HepG2 (cell line): ENCODE results near the gene ZNF491. TPM values are rescaled to one million over a fixed set of nuclear protein-coding genes. Genes with fewer than 3 reads are reported as not detected.

Experiments
- ARID3A ChIP-seq: IDR thresholded peaks from 2 replicates; pipeline ENCODE4 v1.6.1; 2012; ENCODE audit warnings: low read depth, low read length, improper control_type of control experiment
- ATRX ChIP-seq: sonication (generic); formaldehyde crosslinking; IDR thresholded peaks from 2 replicates; pipeline ENCODE4 v1.4.0; 2020; ENCODE audit warnings: missing genetic modification reagents, borderline replicate concordance
- BRD4 ChIP-seq: sonication (generic); formaldehyde crosslinking; IDR thresholded peaks from 2 replicates; pipeline ENCODE4 v1.4.0; 2020; ENCODE audit warnings: missing genetic modification reagents
- CBX5 ChIP-seq: sonication (generic); formaldehyde crosslinking; IDR thresholded peaks from 2 replicates; pipeline ENCODE4 v1.4.0; 2020; ENCODE audit warnings: missing genetic modification reagents, borderline replicate concordance
- GPN1 ChIP-seq: sonication (generic); formaldehyde crosslinking; IDR thresholded peaks from 2 replicates; pipeline ENCODE4 v1.5.1; 2020; ENCODE audit warnings: missing genetic modification reagents, borderline replicate concordance
- NFE2L2 ChIP-seq: fragments of 150-350 bp; IDR thresholded peaks from 2 replicates; pipeline ENCODE4 v1.6.1; 2014; ENCODE audit warnings: low read length
- NFYC ChIP-seq: IDR thresholded peaks from 2 replicates; pipeline ENCODE4 v1.6.1; 2016; ENCODE audit warnings: missing genetic modification reagents, missing compliant biosample characterization
- PRPF4 ChIP-seq: fragments of 200-400 bp; formaldehyde crosslinking; IDR thresholded peaks from 2 replicates; pipeline ENCODE4 v1.6.1; 2016; ENCODE audit warnings: low read length, low read depth; ENCODE audit not compliant: poor library complexity, severe bottlenecking
- RARA ChIP-seq: IDR thresholded peaks from 2 replicates; pipeline ENCODE4 v1.6.1; 2016; ENCODE audit warnings: missing genetic modification reagents, missing compliant biosample characterization
- SATB2 ChIP-seq: sonication (generic); formaldehyde crosslinking; IDR thresholded peaks from 2 replicates; pipeline ENCODE4 v1.5.0; 2020; ENCODE audit warnings: missing genetic modification reagents
- SMC3 ChIP-seq: IDR thresholded peaks from 2 replicates; pipeline ENCODE4 v1.6.1; 2011; ENCODE audit warnings: low read length, improper control_type of control experiment
- SNAPC4 ChIP-seq: sonication (generic); formaldehyde crosslinking; IDR thresholded peaks from 2 replicates; pipeline ENCODE4 v1.4.0; 2020; ENCODE audit warnings: mild to moderate bottlenecking, missing genetic modification reagents
- STAT5B ChIP-seq: sonication (generic); formaldehyde crosslinking; IDR thresholded peaks from 2 replicates; pipeline ENCODE4 v1.4.0; 2020; ENCODE audit warnings: missing genetic modification reagents
- SUZ12 ChIP-seq: fragments of 150-350 bp; IDR thresholded peaks from 2 replicates; pipeline ENCODE4 v1.6.1; 2014; ENCODE audit warnings: low read depth, low read length
- TEAD3 ChIP-seq: optimal IDR thresholded peaks from 2 replicates; pipeline ENCODE3; 2016; ENCODE audit warnings: borderline replicate concordance
- ZFP41 ChIP-seq: sonication (generic); formaldehyde crosslinking; IDR thresholded peaks from 2 replicates; pipeline ENCODE4 v1.4.0; 2020; ENCODE audit warnings: mild to moderate bottlenecking, missing genetic modification reagents, borderline replicate concordance
- ZFY ChIP-seq: sonication (generic); formaldehyde crosslinking; IDR thresholded peaks from 2 replicates; pipeline ENCODE4 v1.4.0; 2020; ENCODE audit warnings: missing genetic modification reagents
- ZIK1 ChIP-seq: sonication (generic); formaldehyde crosslinking; IDR thresholded peaks from 2 replicates; pipeline ENCODE4 v1.5.0; 2020; ENCODE audit warnings: mild to moderate bottlenecking, low read depth, missing genetic modification reagents, borderline replicate concordance
- ZNF101 ChIP-seq: sonication (generic); formaldehyde crosslinking; IDR thresholded peaks from 2 replicates; pipeline ENCODE4 v1.4.0; 2020; ENCODE audit warnings: mild to moderate bottlenecking, low read depth, missing genetic modification reagents, borderline replicate concordance
- ZNF317 ChIP-seq: sonication (generic); formaldehyde crosslinking; IDR thresholded peaks from 2 replicates; pipeline ENCODE4 v1.5.0; 2020; ENCODE audit warnings: mild to moderate bottlenecking, missing genetic modification reagents
- ZNF468 ChIP-seq: sonication (generic); formaldehyde crosslinking; IDR thresholded peaks from 2 replicates; pipeline ENCODE4 v1.8.0; 2022; ENCODE audit warnings: mild to moderate bottlenecking, moderate library complexity, missing genetic modification reagents
- ZNF547 ChIP-seq: sonication (generic); formaldehyde crosslinking; IDR thresholded peaks from 2 replicates; pipeline ENCODE4 v1.5.1; 2020; ENCODE audit warnings: mild to moderate bottlenecking, missing genetic modification reagents
- ZNF562 ChIP-seq: sonication (generic); formaldehyde crosslinking; IDR thresholded peaks from 2 replicates; pipeline ENCODE4 v1.8.0; 2022; ENCODE audit warnings: missing genetic modification reagents, borderline replicate concordance
- ZNF614 ChIP-seq: IDR thresholded peaks from 2 replicates; pipeline ENCODE4 v1.6.1; 2018; ENCODE audit warnings: missing biosample characterization, missing genetic modification reagents, inconsistent platforms, borderline replicate concordance
- ZNF615 ChIP-seq: sonication (generic); formaldehyde crosslinking; IDR thresholded peaks from 2 replicates; pipeline ENCODE4 v1.5.0; 2020; ENCODE audit warnings: mild to moderate bottlenecking, missing genetic modification reagents, borderline replicate concordance
- ZNF777 ChIP-seq: sonication (generic); formaldehyde crosslinking; IDR thresholded peaks from 2 replicates; pipeline ENCODE4 v1.4.0; 2020; ENCODE audit warnings: missing genetic modification reagents
- polyA plus RNA-seq, 8 experiments: library from polyadenylated mRNA; depleted of rRNA in 3 of 8; stranded (reverse) in 7 of 8; unstranded in 1 of 8; fragments of >200 nt; fragmentation: Illumina TruSeq in 4 of 8; extraction: Trizol in 4 of 8; gene quantifications; 2 replicates each; pipeline versions ENCODE4 v1.2.1 to v1.2.3, GENCODE V29; 2011 to 2016; ENCODE audit warnings: low read depth in 4 of 8, missing spikeins in 1 of 8, mixed read lengths in 1 of 8; ENCODE audit not compliant: insufficient read depth in 1 of 8
- total RNA-seq, 5 experiments: library from RNA; depleted of rRNA; stranded (reverse); fragments of >200 nt; fragmentation: Illumina TruSeq; extraction: Trizol; gene quantifications; 2 replicates each; pipeline ENCODE4 v1.2.3, GENCODE V29; 2016; ENCODE audit warnings: low read depth in 1 of 5

Gene ZNF491
- total and polyA plus RNA-seq, 2 of the 13 experiments (the other 11 are each of a cell fraction or from before 2014, with no cell fraction given) = 0.57 to 2.2 TPM

- TF ChIP-seq ZNF101 (no peak), BRD4 (no peak), ATRX (CRISPR knock-in tag) (no peak), PRPF4 (no peak), NFYC (CRISPR knock-in tag) (peak; percentile 84), TEAD3 (peak; percentile 97), SUZ12 (no peak), ZFY (peak; percentile 78), ZNF614 (no peak), SMC3 (no peak), ZNF615 (CRISPR knock-in tag) (no peak), ZFP41 (no peak), ZNF547 (CRISPR knock-in tag) (peak; percentile 86; the same call in 1 of the 2 replicates), ZNF468 (no peak), SATB2 (CRISPR knock-in tag) (no peak), GPN1 (CRISPR knock-in tag) (no peak), ZNF317 (CRISPR knock-in tag) (no peak), ZNF777 (CRISPR knock-in tag) (peak; percentile 87), ARID3A (no peak), CBX5 (peak; percentile 27; the same call in 1 of the 2 replicates), STAT5B (CRISPR knock-in tag) (no peak), ZNF562 (CRISPR knock-in tag) (no peak), NFE2L2 (no peak), SNAPC4 (CRISPR knock-in tag) (no peak), ZIK1 (CRISPR knock-in tag) (no peak; the same call in 1 of the 2 replicates), RARA (CRISPR knock-in tag) (no peak)
Measured at GRCh38 chr19:11848594-11849469, 50.5 kb downstream of the ZNF491 start, which contains the start of gene ZNF439 (continued).
